Nucleus accumbens (tissue), 56 donors: ENCODE data around the gene ELFN1.

Experiments used
- DNase-seq, 56 donors: peaks; one replicate each; lab custom pipeline; 2025; lab: John Stamatoyannopoulos, UW

The ELFN1 gene

DNA sequence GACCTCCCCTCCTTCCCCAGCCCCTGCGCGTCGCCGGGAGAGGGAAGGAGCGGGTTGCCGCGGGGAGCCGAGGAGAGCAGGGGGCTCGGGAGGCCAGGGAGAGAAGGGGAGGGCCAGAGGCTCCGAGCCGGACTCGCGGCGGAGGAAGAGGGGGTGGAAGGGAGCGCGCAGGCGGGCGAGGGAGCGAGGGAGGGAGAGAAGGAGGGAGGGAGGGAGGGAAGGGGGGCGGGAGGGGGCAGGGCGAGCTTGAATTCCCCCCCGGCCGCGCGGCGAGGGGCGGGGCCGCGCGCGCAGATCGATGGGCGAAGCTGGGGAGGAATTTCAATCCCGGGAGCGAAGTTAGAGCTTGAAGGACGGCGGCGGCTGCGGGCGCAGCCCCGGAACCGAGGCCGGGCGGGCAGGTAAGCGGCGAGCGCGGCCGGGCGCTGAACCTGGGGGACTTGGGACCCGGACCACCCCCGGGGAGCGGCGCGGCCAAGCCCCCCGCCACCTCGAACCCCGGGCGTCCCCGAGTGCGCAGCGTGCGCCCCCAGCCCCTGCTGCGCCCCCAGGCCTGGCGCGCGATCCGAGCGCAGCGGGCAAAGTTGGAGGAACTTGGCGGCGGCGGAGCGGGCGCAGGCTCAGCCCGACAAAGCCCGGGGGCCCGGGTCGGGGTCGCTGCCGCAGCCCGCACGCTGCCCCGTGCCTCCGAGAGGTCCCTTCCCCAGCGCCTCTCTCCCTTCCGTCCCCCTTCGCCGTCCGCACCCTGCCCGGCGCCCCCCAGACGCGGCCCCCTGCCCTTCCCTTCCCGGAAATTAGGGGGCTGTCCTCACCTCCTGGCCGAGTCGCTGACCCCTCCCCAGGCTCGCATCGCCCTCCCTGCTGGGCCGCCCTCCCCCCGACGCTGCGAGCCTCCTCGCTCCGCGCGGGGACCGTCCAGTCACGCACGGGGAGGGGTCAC lies at the start of gene ELFN1:
Gene ELFN1 (plus strand): TSS at position 324 of the 940 bp plus-strand sequence. CDS start 74,320 bp downstream, outside the sequence.
- no peak for DNase-seq

DNA sequence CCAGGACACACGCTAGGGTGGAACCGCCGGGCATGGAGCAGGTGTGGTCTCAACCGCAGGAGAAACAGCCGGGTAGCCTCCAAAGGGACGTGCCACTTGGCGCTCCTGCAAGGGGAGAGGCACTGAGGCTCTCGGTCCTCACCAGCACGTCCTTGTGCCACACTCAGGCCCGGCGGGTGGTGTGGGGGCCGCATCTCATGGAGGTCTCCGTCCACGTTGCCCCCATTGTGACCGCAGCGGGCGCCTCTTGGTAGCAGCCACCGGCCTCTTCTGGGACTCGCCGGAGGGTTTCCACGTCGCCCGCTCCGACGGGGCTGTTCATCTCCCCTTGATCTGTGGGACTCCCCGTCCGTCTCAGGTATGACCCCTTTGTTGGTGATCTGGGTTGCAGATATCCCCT lies 49.2 kb upstream of the ELFN1 start:
- no peak for DNase-seq

DNA sequence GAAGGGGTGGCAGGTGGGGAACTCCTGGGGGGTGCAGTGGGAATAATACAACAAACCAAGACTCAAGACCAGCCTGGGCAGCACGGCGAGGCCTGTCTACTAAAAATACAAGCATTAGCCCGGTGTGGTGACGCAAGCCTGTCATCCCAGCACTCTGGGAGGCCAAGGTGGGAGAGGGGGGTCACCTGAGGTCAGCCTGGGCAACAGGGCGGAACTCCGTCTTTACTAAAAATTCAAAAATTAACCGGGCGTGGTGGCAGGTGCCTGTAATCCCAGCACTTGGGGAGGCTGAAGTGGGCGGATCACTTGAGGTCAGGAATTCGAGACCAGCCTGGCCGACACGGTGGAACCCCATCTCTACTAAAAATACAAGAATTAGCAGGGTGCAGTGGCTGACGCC lies 48.4 kb upstream of the ELFN1 start:
- no peak for DNase-seq

DNA sequence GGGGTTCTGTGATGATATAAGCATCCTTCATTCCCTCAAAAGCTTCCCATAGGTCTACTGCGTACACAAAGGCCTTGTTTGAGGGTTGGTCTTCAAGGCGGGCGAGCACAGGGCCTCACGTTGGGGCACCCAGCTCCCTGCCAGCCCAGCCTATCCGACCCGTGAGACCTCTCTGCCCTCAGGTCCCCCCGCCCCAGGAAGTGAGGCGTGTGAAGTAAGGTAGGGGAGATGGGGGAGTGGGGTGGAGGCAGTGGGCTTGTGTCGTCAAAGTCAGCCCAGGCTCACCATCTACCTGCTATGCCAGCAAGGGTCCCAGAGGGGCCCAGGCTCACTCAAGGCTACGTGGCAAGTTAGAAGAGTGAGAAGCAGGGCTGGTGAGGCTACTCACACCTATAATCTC lies 47.6 kb upstream of the ELFN1 start:
- DNase-seq: no peak

DNA sequence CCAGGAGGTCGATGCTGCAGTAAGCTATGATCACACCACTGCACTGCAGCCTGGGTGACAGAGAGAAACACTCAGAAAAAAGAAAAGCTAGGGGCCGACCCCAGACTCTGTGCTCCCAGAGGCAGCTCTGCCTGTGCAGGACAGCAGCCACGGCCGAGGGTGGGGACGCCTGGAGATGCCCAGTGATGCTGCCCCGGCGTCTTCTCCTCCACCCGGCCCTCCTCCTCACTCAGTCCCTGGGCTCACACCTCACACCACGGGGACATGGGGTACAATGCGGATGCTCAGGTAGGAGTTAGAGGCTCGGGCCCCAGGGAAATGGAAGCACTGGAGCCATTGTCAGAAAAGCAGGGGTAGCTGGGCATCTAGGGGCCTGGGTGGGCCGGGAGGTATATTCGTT lies 46.3 kb upstream of the ELFN1 start:
- DNase-seq: no peak

DNA sequence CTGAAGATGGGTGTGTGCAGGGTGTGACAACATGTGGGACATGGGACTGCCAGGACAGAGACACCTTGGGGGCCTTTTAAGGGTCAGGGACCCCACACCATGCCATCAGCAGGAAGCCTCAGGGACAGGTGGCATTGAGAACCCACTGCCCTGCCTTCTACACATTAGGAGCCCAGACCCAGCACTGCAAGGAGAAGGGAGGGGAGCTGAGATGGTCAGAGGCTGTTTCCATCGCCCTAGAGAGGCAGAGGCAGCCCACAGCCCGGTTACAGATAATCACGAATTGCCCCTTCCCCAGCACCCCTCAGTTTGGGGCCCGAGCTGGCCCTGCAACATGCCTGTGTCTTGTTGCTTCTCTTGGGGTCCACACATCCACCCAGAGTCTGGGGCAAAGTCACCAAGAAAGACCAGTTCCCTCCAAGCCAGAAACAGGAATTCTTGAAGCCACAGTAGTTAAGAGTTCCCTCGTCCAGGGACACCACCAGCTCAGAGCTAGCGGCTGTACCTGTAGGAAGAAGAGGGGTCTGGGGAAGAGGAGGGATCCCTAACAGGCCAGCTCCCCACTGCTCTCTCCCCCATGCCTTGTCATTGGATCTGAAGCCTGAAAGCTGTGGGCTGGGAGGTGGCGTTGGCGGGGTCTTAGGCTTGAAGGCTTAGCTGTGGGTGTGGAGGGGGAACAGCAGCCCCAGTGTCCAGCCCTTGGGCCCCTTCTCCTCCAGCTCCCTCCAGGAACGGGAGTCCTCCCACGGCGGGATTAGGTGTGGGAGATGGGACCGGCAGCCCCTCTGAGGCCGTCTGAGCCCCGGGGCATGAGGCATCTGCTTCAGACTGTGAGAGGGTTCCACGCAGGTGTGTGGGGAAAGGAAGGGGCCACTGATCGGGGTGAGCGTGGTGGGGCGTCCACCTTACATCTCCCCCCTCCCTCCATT lies 44.8 kb upstream of the ELFN1 start:
- no peak for DNase-seq

DNA sequence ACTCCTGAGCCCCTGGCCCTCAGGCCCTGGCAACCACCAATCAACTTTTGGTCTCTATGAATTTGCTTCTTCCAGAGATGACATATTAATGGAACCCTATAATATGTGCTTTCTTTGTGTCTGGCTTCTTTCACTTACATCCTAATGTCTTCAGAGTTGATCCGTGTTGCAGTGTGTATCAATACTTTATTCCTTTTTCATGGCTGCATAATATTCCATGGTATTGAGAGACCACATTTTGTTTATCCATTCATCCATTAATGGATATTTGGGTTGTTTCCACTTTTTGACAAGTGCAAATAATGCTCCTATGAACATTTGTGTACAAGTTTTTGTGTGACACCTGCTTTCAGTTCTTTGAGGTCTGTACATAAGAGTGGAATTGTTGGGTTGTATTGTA lies 43.3 kb upstream of the ELFN1 start:
- DNase-seq: no peak

DNA sequence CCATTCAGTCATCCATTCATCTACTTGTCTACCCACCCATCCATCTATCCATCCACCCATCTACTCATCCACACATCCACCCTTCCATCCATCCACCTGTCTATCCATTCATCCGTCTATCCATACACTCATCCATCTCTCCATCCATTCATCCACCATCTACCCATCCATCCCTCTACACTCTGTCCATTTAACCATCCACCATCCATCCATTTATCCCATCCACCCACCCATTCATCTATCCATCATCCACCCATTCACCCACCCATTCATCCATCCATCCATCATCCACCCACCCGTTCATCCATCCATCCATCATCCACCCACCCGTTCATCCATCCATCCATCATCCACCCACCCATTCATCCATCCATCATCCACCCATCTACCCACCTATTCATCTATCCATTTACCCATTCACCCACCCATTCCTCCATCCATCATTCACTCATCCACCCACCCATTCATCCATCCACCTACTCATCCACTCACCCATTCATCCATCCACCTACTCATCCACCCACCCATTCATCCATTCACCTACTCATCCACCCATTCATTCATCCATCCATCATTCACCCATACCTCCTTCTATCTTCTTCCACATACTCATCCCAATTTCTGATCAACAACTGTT lies 39.3 kb upstream of the ELFN1 start:
- no peak for DNase-seq

DNA sequence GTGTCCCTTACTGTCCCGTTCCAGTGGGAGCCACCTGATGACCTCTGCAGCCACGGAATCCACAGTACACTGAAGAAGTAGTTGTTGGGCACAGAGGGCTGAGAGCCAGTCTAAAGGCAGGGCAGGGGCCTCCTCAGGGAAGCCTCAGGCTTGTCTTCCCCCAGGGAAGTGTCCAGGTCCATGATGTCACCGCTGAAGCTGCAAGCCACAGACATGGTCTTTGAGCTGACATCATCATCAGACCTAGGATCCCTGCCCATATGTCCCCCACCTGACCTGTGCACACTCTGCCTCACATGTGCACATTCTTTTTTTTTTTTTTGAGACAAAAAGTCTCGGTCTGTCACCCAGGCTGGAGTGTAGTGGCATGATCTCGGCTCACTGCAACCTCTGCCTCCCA lies 38.4 kb upstream of the ELFN1 start:
- no peak for DNase-seq

DNA sequence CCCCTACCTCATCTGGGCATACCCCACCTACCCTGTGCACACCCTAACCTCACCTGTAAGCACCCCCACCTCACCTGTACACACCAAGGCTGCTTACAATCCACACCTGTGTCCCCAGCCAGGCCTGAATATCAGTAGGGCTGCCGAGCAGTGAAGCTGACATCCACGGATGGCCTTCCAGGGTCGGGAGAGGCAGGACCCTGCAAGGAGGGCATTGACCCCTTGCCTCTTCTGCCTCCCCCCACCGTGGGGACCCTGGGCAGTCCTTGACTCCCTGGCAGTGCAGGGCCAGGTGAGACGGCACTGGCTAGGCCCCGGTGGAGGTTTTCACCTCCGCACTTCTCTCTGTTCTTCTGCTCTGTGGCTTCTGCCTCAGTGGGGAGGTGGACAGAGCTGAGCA lies 37.6 kb upstream of the ELFN1 start:
- no peak for DNase-seq

DNA sequence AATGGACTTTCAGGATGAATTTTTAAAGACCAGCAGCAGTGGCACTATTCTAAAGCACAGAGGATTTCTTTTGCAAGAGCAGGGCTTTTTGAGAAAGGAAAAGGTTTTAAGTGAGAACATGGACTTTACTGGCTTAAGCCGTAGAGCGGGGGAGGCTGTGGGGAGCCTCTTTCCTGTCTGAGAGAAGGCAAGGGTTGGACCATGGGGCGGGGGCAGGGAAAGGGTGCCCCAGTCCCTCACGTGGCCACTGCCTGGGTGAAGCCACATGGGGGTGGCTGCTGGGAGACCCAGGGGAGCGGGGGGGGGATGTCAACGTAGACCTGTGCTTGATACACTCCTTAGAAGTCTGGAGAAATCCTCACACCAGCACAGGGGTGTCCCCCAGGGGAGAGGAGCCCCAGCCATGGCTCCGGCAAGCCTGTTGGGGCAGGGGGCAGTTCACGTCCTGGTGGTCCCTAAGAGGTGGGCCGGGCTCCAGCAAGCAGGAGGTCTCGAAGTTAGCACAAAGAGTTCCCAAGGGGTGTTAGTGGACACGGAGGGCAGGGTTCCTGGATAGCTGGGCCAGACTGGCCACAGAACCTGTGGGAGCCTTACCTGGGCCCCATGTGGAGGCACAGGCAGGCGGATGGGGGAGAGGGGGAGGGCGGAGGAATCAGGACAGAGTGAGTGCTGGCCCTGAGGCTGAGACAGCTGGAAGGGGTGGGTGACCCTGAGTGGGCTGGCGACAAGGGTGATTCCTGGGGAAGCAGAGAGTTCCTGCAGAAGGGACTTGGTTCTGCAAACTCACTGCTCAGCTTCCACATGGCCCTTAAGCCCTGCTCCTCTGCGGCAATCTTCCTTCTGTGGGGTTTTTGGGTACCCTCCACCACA lies 36.9 kb upstream of the ELFN1 start:
- no peak for DNase-seq

DNA sequence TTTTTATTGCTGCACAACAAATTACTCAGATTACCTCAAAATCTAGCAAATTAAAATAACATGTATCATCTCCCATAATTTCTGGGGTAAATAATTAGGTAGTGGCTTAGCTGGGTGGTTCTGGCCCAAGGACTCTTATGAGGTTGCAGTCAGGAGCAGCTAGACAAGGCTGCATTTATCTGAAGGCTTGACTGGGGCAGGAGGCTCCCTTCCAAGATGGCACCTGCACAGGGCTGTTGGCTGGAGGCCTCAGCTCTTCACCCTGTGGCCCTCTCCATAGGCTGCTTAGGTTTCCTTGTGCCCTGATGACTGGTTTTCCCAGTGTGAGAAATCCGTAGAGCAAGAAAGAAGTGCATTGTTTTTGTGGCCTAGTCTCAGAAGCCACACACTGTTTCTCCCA lies 34.7 kb upstream of the ELFN1 start:
- no peak for DNase-seq

DNA sequence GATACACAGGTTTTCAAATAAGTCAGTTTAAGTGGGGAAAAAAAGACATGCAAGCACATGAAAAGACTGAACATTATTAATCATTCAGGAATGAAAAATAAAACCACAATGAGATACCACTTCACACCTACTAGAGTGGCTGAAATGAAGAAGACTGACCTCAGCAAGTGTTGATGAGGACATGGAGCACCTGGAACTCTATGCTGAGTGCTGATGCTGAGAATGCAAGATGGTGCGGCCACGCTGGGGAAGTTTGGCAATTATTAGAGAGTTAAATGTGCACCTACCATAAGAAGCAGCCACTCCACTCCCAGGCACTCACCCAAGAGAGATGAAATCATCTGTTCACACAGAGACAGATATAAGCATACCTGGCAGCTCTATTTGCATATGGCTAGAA lies 32.9 kb upstream of the ELFN1 start:
- no peak for DNase-seq

DNA sequence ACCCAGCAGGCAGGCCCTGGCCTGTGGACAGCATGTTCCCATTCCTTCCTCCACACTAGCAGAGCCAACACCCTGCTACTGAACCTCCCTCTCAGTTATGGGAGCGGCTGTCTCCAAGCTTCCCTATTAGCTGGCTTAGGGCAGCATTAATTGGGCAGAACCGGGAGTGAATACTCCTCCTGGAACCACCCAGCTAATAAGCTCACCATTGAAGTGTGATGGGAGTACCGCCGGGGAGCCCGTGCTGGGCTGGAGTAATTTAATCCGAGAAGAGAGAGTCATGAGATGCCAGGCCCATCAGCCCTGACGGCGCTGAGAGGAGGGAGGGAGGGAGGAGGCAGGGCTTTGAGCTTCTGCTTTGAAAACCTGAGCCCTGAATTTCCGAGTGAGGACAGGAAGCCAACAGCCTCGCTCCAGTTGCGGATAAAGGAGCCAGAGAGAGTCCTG lies 31.8 kb upstream of the ELFN1 start:
- no peak for DNase-seq

DNA sequence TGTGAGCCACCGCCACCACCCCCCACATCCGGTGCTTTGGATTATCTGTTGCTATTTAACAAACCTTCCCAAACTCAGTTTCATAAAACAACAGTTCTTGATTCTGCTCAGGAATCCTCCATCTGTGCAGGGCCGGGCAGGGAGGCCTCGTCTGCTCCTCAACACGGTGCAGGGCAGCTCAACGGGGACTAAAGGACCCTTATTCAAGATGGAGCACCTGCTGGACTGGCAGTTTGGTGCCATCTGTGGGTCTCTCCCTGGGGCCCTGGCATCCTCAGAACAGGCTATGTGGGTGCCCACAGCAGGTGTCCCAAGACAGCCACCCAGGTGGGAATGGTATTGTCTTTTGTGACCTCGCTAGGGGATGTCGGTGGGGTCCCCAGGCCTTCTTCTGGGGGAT lies 31.0 kb upstream of the ELFN1 start:
- no peak for DNase-seq

DNA sequence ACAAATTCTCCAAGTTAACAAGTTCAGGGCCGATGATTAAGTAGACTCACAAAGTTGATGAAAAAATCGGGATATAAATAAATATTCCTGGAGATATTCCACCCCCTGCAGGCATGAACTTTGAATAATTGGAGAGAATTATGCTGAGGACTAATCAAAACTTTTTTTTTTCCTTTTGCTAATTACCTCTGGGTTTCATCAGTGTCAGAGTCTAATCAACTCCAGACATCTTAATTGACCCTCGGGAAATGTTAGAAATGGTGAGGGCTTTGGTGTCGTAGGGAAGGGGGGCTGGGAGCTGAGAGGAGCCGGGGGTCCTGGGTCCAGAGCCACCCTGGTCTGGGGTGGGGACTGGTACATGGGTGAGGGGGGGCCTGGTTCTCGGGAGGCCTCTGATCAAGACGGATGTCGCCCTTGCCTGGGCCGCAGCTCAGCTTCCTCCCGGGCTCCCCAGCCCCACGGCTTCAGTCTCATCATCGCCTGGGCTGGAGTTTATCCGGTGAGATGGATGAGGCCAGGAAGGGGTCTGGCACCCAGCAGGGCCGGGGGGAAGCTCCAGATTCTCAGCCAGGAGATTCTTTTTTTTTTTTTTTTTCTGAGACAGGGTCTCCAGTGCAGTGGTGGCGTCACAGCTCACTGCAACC lies 30.4 kb upstream of the ELFN1 start:
- no peak for DNase-seq

DNA sequence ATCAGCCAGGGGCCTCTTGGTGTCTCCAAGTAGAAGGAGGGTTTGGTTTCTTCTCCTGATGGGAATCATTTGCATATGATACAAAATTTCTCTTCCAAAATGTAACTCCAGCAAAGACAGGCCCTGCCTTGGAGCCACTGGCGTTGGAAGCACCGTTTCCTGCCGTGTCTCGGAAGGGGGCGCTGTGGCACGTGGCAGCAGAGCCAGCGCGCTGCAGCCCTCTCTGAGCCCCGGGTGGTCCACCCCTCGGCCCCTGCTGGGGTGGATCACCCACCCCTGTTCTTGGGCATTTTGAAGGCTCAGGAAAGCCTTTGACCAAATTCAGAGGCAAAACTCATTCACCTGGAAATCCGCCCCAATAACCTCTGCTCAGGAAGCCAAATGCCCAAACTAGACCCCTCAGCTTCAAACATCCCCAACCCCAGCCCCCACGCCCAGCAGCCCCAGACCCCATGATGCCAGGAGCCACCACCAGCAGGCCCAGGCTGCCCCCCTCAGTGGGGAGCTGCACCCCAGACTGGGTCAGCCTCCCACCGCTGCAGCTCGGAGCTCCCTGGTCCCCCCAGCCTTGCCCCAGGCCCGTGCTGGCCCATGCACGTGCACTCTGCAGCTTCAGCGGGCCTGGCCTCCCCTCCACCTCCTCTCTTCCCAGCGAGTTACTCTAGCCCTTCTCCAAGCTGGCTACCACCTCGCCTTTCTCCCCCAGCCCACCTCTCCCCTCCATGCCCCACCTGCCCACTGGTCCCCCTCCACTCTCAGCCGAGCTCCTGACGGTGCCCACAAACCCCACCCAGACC lies 29.5 kb upstream of the ELFN1 start:
- no peak for DNase-seq

DNA sequence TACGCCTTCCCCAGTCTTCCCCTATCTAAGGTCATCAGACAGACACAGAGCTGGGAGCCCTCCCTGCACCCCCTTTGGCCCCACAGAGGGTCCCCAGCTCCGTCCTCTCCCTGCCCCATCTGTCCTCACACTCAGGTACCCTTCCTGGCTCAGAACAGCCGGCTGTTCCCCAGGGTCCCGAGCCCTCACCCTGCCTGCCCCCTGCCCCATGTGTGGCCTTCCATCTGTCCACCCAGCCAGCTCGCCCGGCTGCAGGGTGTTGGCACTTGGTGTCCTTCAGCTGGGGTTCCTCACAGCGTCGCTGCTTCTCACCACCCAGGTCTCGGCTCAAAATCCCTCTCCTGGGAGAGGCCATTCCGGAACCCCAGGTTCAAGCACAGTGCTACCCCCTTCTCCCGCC lies 28.9 kb upstream of the ELFN1 start:
- DNase-seq: no peak
